Gastroesophageal sphincter (tissue), 3 donors: Measurements from ENCODE around the gene MTA3.

Experiments used
- EP300 ChIP-seq: sonication (generic); formaldehyde crosslinking; IDR thresholded peaks from one replicate; pipeline ENCODE4 v1.6.1; 2017; ENCODE audit warnings: antibody characterized with exemption, mild to moderate bottlenecking
- POLR2A ChIP-seq, 2 donors: fragments of 450-650 bp; IDR thresholded peaks; one replicate each; pipeline ENCODE4 v1.6.1; 2017; ENCODE audit warnings: antibody characterized with exemption in 2 of 2, mild to moderate bottlenecking in 2 of 2, moderate library complexity in 1 of 2
- TF ChIP-seq, protein P1 (sequence below), 4 experiments: fragments of 200-600 bp in 2 of 4; fragments of 450-650 bp in 2 of 4; sonication (generic) in 1 of 4; IDR thresholded peaks; one replicate each; pipeline ENCODE4 v1.5.1; 2017 to 2019; ENCODE audit warnings: antibody characterized with exemption in 4 of 4, mild to moderate bottlenecking in 2 of 4, moderate library complexity in 2 of 4

DNA sequence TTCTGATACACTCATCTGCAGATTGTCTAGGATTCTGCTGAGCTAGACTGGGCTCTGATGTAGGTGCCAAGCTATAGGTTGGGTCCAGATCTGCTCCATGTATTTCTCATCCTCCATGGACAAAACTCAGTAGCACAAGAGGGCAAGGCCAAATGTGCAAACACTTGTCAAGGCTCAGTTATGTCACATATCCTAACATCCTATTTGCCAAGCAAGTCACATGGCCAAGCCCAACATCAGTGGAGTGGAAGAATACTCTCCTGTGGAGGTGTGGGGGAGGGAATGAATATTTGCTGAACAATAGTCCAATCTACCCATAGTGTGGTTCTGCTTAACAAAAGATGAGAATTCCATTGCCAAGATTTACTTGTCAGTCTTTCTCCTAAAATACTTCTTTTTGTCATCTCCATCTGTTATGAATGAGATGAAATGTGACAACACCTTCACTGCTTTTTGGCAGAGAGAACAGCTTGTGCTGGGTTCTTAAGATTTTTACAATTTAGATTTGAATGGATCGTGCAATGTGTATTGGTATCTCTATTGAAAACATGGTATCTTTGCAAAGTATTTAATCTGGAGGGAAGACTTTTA lies 105.7 kb downstream of the MTA3 start:
- no peak for TF ChIP-seq EP300
- no peak for TF ChIP-seq POLR2A (IDR thresholded peaks at IDR 0.05)
- TF ChIP-seq, protein P1, sequence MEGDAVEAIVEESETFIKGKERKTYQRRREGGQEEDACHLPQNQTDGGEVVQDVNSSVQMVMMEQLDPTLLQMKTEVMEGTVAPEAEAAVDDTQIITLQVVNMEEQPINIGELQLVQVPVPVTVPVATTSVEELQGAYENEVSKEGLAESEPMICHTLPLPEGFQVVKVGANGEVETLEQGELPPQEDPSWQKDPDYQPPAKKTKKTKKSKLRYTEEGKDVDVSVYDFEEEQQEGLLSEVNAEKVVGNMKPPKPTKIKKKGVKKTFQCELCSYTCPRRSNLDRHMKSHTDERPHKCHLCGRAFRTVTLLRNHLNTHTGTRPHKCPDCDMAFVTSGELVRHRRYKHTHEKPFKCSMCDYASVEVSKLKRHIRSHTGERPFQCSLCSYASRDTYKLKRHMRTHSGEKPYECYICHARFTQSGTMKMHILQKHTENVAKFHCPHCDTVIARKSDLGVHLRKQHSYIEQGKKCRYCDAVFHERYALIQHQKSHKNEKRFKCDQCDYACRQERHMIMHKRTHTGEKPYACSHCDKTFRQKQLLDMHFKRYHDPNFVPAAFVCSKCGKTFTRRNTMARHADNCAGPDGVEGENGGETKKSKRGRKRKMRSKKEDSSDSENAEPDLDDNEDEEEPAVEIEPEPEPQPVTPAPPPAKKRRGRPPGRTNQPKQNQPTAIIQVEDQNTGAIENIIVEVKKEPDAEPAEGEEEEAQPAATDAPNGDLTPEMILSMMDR (IDR thresholded peaks at IDR 0.05): no peak
